Prostate gland (tissue), 2 donors: ENCODE data around the gene CSTF2. TPM values are rescaled to one million over a fixed set of nuclear protein-coding genes. Genes with fewer than 3 reads are reported as not detected.
"Not testable (repeated sequence)": the region's sequence is repeated elsewhere in the genome, so short reads cannot be mapped to it uniquely, and the experiment has no call there.

Source experiments
- DNase-seq: peaks from one replicate; pipeline ENCODE4 v3.0.0-alpha.2; 2019; ENCODE audit warnings: low spot score
- H3K27ac ChIP-seq, 2 donors: fragments of 200-600 bp; sonication (generic); 2 replicates each; pipeline ENCODE4 v1.5.1; 2017 to 2019
- H3K27me3 ChIP-seq: fragments of 200-600 bp; sonication (generic); replicated peaks from 2 replicates; pipeline ENCODE4 v1.5.1; 2019; ENCODE audit not compliant: insufficient read depth
- H3K36me3 ChIP-seq, 2 donors: fragments of 200-600 bp; sonication (generic); 1 replicate in 1 of 2; 2 replicates in 1 of 2; pipeline versions ENCODE4 v1.5.1 to v1.8.1; 2017 to 2019
- H3K4me1 ChIP-seq: fragments of 200-600 bp; sonication (generic); replicated peaks from 2 replicates; pipeline ENCODE4 v1.5.1; 2019
- H3K4me3 ChIP-seq, 2 donors: fragments of 200-600 bp; sonication (generic); 2 replicates each; pipeline ENCODE4 v1.5.1; 2017 to 2019
- H3K9me3 ChIP-seq: fragments of 200-600 bp; sonication (generic); 2 replicates; pipeline ENCODE4 v1.5.1; 2017
- CTCF ChIP-seq, 4 experiments: fragments of 200-600 bp in 2 of 4; fragments of 450-650 bp in 2 of 4; sonication (generic) in 2 of 4; IDR thresholded peaks; 1 replicate in 3 of 4; 2 replicates in 1 of 4; pipeline ENCODE4 v1.5.1; 2016 to 2019; ENCODE audit warnings: antibody characterized with exemption in 4 of 4, mild to moderate bottlenecking in 2 of 4, moderate library complexity in 2 of 4
- POLR2A ChIP-seq: fragments of 450-650 bp; IDR thresholded peaks from one replicate; pipeline ENCODE4 v1.6.1; 2016; ENCODE audit warnings: antibody characterized with exemption, mild to moderate bottlenecking
- POLR2AphosphoS5 ChIP-seq: sonication (generic); formaldehyde crosslinking; IDR thresholded peaks from one replicate; pipeline ENCODE4 v1.6.1; 2017; ENCODE audit warnings: antibody characterized with exemption
- WGBS: methylation state at CpG from one replicate; pipeline ENCODE4 v1.1.5; 2018; 5-methylcytosine and 5-hydroxymethylcytosine counted together
- intact Hi-C: fragments of 100-400 bp; cut with DNase I; formaldehyde crosslinking; loops from one replicate; pipeline ENCODE4 v1.14.2; 2022
- total RNA-seq, 2 donors: library from RNA; depleted of rRNA; stranded (reverse); fragments of >200 nt; gene quantifications; one replicate each; pipeline ENCODE4 v1.1.0, GENCODE V29; 2016

Gene CSTF2
- 10 to 100 TPM; 13.5 to 38.2 TPM for total RNA-seq

- 1% methylated on average over 39 of the region's 49 CpGs for WGBS
- Histone ChIP-seq H3K27me3 (no peaks in the 10 kb centered on the region), H3K27ac (peak within 1 kb of the TSS; percentile 53 to 54), H3K9me3 (no peaks in the 10 kb centered on the region), H3K4me1 (no peaks in the 10 kb centered on the region), H3K4me3 (peak within 1 kb of the TSS; percentile 39), H3K36me3 (no peaks in the 10 kb centered on the region)
- intact Hi-C loops, result no loop called here
- peak; percentile 64 for DNase-seq
- TF ChIP-seq POLR2AphosphoS5, result peak; percentile 58
- TF ChIP-seq CTCF (IDR thresholded peaks at IDR 0.05), result peak in 2 of 4 experiments; percentile 8 to 21
- TF ChIP-seq POLR2A, result no peak
Measured at GRCh38 chrX:100819837-100820666, at the start of gene CSTF2. Gene CSTF2, plus strand, starts transcription at chrX:100820391. Its CDS starts 26 bp downstream, at chrX:100820417.

- DNase-seq, H3K4me1 ChIP-seq, H3K27ac ChIP-seq, intact Hi-C loops, H3K36me3 ChIP-seq, H3K9me3 ChIP-seq, H3K27me3 ChIP-seq, H3K4me3 ChIP-seq: not testable (repeated sequence)
- WGBS, result 88% methylated on average over 7 of the region's 7 CpGs
Measured at GRCh38 chrX:100796371-100796770, 23.8 kb upstream of the CSTF2 start.

- no peak for DNase-seq
- Histone ChIP-seq H3K4me1 (no peaks in the 10 kb centered on the region), H3K27ac (no peak overlapping the region), H3K4me3 (no peak overlapping the region), H3K9me3 (no peaks in the 10 kb centered on the region), H3K36me3 (no peaks in the 10 kb centered on the region), H3K27me3 (no peaks in the 10 kb centered on the region)
- TF ChIP-seq CTCF (IDR thresholded peaks at IDR 0.05) (no peak), POLR2AphosphoS5 (no peak)
- intact Hi-C loops, result no loop called here
- WGBS, result 86% methylated on average over 4 of the region's 4 CpGs
Measured at GRCh38 chrX:100797359-100797758, 22.8 kb upstream of the CSTF2 start.

GRCh38 chrX:100798484-100799214 lies 21.5 kb upstream of the CSTF2 start:
- no peak for DNase-seq
- intact Hi-C loops, result no loop called here
- no peak overlapping the region for H3K4me3 ChIP-seq
- H3K36me3 ChIP-seq, result no peaks in the 10 kb centered on the region
- no peaks in the 10 kb centered on the region for H3K9me3 ChIP-seq
- WGBS, result 75% methylated on average over 4 of the region's 4 CpGs
- no peak overlapping the region for H3K27ac ChIP-seq
- H3K4me1 ChIP-seq, result no peaks in the 10 kb centered on the region
- H3K27me3 ChIP-seq, result no peaks in the 10 kb centered on the region
- no peak for TF ChIP-seq POLR2A

GRCh38 chrX:100802843-100803242 lies 17.3 kb upstream of the CSTF2 start:
- no peak overlapping the region for H3K4me3 ChIP-seq
- no peaks in the 10 kb centered on the region for H3K36me3 ChIP-seq
- 58% methylated on average over 3 of the region's 3 CpGs for WGBS
- no peak overlapping the region for H3K27ac ChIP-seq
- intact Hi-C loops, result no loop called here
- no peaks in the 10 kb centered on the region for H3K9me3 ChIP-seq
- no peak for TF ChIP-seq CTCF (IDR thresholded peaks at IDR 0.05)
- TF ChIP-seq POLR2AphosphoS5, result no peak
- TF ChIP-seq POLR2A, result no peak
- H3K4me1 ChIP-seq, result no peaks in the 10 kb centered on the region
- no peaks in the 10 kb centered on the region for H3K27me3 ChIP-seq
- no peak for DNase-seq
